ENCODE measurements around the gene PPP1R16B. TPM values are rescaled to one million over a fixed set of nuclear protein-coding genes. Genes with fewer than 3 reads are reported as not detected.
A peak's percentile ranks its signal among the peaks of the same experiment; 100 is the strongest.

The PPP1R16B gene
- polyA plus RNA-seq, 2 of the 4 experiments (the other 2 are of a cell fraction), result 0.17 to 0.31 TPM

DNA sequence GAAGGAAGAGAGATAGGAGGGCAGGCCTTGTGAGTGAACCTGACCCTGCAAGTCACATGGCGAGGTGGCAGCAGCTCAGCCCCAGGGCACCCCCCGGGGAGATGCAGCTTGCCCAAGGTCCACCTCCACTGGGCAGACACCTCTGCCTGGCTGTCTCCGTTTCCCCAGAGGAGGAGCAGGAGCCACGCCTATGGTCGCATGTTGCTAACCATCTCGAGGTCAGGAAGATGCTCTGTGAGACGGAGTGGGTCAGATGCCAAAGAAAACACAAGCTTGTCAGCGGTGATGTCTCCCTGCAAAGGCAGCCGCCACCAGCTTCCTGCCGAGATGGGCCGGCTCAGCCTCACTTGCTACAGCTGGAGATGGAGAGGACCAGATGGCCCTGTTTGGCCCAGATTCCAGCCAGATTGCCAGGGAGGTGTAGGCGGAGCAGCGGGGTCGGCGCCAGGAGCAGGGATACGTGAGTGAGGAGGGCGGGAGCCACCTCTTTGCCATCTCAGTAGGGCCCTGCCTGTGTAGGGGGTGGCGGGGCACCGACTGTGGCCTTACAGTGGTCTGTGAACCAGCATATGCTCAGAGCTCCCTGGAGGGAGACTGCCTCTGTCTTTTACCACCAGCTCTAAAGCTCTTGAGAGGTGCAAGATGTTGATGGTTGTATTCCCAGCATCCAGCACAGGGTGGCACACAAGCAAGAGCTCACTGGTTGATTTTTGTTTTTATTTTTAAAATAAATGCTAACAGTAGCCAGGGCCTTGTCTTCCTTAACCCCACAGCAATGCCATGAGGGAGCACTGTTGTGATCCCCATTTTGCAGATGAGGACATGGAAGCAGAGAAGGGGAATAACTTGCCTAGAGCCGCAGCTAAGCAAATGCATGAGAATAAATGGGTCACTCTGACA is 77.8 kb downstream of the PPP1R16B start:
- Histone ChIP-seq H3K4me2 (0 out of 3 replicates have a peak overlapping the region, but pooled peaks have one; percentile 18), H3K4me1 (peaks cover 10% of the 10 kb centered on the region; the same call in 1 of the 3 replicates), H3K4me3 (no peak overlapping the region), H3K27ac (no peak overlapping the region), H3K9me3 (no peaks in the 10 kb centered on the region)
- ChIA-PET POLR2A (interaction anchor here (0.6 kb wide), 1 partner anchor 10 kb away, joined by 3 read pairs; no protein-coding TSS in a partner anchor), CTCF (interaction anchor here (0.5 to 8.3 kb wide), 7 partner anchors 10 to 239 kb away, joined by 3 to 84 read pairs (median 5); no protein-coding TSS in a partner anchor)
- DNase-seq (ENCODE audit: low read depth in 1 of 2, low spot score in 1 of 2), result no peak
- no peak for TF ChIP-seq SREBF2 (IDR thresholded peaks at IDR 0.05)
- TF ChIP-seq CEBPB (IDR thresholded peaks at IDR 0.05), result no peak
- no peak for TF ChIP-seq CHD2 (IDR thresholded peaks at IDR 0.05; ENCODE audit: low read length, partially characterized antibody)
- TF ChIP-seq RNF2 (IDR thresholded peaks at IDR 0.05; ENCODE audit: borderline replicate concordance, low read depth), result no peak
- no peak for TF ChIP-seq FOSL2 (IDR thresholded peaks at IDR 0.05)
- no peak for TF ChIP-seq FOSL2 (CRISPR knock-in tag; IDR thresholded peaks at IDR 0.05)
- TF ChIP-seq, protein P1, sequence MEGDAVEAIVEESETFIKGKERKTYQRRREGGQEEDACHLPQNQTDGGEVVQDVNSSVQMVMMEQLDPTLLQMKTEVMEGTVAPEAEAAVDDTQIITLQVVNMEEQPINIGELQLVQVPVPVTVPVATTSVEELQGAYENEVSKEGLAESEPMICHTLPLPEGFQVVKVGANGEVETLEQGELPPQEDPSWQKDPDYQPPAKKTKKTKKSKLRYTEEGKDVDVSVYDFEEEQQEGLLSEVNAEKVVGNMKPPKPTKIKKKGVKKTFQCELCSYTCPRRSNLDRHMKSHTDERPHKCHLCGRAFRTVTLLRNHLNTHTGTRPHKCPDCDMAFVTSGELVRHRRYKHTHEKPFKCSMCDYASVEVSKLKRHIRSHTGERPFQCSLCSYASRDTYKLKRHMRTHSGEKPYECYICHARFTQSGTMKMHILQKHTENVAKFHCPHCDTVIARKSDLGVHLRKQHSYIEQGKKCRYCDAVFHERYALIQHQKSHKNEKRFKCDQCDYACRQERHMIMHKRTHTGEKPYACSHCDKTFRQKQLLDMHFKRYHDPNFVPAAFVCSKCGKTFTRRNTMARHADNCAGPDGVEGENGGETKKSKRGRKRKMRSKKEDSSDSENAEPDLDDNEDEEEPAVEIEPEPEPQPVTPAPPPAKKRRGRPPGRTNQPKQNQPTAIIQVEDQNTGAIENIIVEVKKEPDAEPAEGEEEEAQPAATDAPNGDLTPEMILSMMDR (IDR thresholded peaks at IDR 0.05), result no peak
- no peak for TF ChIP-seq HOXA7 (CRISPR knock-in tag; IDR thresholded peaks at IDR 0.05)
- no peak for TF ChIP-seq MAFK (IDR thresholded peaks at IDR 0.05; ENCODE audit: partially characterized antibody)
- TF ChIP-seq, protein P2, sequence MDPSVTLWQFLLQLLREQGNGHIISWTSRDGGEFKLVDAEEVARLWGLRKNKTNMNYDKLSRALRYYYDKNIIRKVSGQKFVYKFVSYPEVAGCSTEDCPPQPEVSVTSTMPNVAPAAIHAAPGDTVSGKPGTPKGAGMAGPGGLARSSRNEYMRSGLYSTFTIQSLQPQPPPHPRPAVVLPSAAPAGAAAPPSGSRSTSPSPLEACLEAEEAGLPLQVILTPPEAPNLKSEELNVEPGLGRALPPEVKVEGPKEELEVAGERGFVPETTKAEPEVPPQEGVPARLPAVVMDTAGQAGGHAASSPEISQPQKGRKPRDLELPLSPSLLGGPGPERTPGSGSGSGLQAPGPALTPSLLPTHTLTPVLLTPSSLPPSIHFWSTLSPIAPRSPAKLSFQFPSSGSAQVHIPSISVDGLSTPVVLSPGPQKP (IDR thresholded peaks at IDR 0.05; ENCODE audit: low read depth, low read length), result no peak
- TF ChIP-seq BHLHE40 (IDR thresholded peaks at IDR 0.05; ENCODE audit: low read depth, low read length), result no peak
- TF ChIP-seq JUNB (IDR thresholded peaks at IDR 0.05), result no peak
- no peak for TF ChIP-seq TP53 (CRISPR knock-in tag; IDR thresholded peaks at IDR 0.05)
- TF ChIP-seq ZFP36 (IDR thresholded peaks at IDR 0.05; ENCODE audit: borderline replicate concordance, partially characterized antibody), result no peak
- TF ChIP-seq, protein P3, sequence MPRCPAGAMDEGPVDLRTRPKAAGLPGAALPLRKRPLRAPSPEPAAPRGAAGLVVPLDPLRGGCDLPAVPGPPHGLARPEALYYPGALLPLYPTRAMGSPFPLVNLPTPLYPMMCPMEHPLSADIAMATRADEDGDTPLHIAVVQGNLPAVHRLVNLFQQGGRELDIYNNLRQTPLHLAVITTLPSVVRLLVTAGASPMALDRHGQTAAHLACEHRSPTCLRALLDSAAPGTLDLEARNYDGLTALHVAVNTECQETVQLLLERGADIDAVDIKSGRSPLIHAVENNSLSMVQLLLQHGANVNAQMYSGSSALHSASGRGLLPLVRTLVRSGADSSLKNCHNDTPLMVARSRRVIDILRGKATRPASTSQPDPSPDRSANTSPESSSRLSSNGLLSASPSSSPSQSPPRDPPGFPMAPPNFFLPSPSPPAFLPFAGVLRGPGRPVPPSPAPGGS (IDR thresholded peaks at IDR 0.05), result no peak
- WGBS (ENCODE audit: missing lambda C conversion rate), result 57% methylated on average over 20 of the region's 20 CpGs
- peak; percentile 35 to 58; a peak in 3 of 6 replicates for ATAC-seq
- no peak for FAIRE-seq

DNA sequence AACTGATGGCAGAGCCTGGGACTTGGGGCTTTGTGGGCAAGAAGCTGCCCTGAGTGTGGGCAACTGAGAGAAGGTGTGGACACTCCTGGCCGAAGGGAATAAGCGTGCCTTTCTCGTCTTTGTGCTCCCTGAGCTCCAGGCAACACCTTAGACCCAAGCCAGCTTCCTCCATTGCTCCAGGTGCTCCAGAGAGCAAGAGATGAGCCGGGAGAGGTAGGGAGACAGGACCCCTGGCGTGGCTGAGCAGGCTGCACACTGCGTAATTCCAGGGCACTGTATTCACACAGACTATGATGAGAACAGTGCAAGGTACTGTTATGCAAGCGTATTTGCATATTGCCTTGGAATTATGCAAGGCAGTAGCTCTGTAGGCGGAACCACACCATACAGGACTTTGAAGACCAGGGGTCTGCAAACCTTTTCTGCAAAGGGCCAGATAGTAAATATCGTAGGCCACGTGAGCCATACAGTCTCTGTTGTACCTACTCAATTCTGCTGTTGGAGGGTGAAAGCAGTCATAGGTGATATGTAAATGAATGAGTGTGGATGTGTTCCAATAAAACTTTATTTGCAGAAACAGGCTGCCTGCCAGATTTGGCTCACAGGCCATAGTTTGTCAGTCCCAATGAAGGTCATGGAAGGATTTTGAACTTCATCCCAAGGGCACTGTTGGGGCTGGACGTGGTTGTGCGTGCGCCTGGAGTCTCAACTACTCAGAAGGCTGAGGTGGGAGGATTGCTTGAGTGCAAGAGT is 78.7 kb downstream of the PPP1R16B start:
- no peak overlapping the region for H3K27ac ChIP-seq
- FAIRE-seq (no peak), ATAC-seq (no peak), DNase-seq (ENCODE audit: low read depth in 1 of 2, low spot score in 1 of 2) (no peak)
- CTCF ChIA-PET, result interaction anchor here (1.3 to 8.3 kb wide), 3 partner anchors 9 to 165 kb away, joined by 3 to 84 read pairs (median 5); no protein-coding TSS in a partner anchor
- TF ChIP-seq FOXS1 (CRISPR knock-in tag; IDR thresholded peaks at IDR 0.05), result no peak
- no peak for TF ChIP-seq ZFP36 (IDR thresholded peaks at IDR 0.05; ENCODE audit: borderline replicate concordance, partially characterized antibody)
- TF ChIP-seq ZC3H11A (IDR thresholded peaks at IDR 0.05), result no peak
- no peak for TF ChIP-seq NFE2L2 (conservative IDR thresholded peaks at IDR 0.05; ENCODE audit: low read length)
- no peak for TF ChIP-seq RFX5 (IDR thresholded peaks at IDR 0.05)
- TF ChIP-seq CBX8 (IDR thresholded peaks at IDR 0.05), result no peak
- no peak for TF ChIP-seq EHF (CRISPR knock-in tag; IDR thresholded peaks at IDR 0.05)
- TF ChIP-seq, protein P1 (IDR thresholded peaks at IDR 0.05), result no peak
- TF ChIP-seq TFCP2L1 (CRISPR knock-in tag; IDR thresholded peaks at IDR 0.05), result no peak
- TF ChIP-seq, protein P4, sequence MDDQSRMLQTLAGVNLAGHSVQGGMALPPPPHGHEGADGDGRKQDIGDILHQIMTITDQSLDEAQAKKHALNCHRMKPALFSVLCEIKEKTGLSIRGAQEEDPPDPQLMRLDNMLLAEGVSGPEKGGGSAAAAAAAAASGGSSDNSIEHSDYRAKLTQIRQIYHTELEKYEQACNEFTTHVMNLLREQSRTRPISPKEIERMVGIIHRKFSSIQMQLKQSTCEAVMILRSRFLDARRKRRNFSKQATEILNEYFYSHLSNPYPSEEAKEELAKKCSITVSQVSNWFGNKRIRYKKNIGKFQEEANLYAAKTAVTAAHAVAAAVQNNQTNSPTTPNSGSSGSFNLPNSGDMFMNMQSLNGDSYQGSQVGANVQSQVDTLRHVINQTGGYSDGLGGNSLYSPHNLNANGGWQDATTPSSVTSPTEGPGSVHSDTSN (IDR thresholded peaks at IDR 0.05), result no peak
- TF ChIP-seq, protein P2 (IDR thresholded peaks at IDR 0.05; ENCODE audit: low read depth, low read length), result no peak
- no peak for TF ChIP-seq ESRRA (IDR thresholded peaks at IDR 0.05; ENCODE audit: borderline replicate concordance, low read length)
- TF ChIP-seq MYC (IDR thresholded peaks at IDR 0.05; ENCODE audit: borderline replicate concordance, low read length), result no peak
- TF ChIP-seq, protein P5, sequence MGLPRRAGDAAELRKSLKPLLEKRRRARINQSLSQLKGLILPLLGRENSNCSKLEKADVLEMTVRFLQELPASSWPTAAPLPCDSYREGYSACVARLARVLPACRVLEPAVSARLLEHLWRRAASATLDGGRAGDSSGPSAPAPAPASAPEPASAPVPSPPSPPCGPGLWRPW (IDR thresholded peaks at IDR 0.05), result no peak
- POLR2A ChIA-PET, result no interaction called here
- no peak overlapping the region for H3K4me2 ChIP-seq
- WGBS (ENCODE audit: missing lambda C conversion rate), result 87% methylated on average over 13 of the region's 13 CpGs
- H3K4me1 ChIP-seq, result peaks cover 10% of the 10 kb centered on the region; the same call in 1 of the 3 replicates
- H3K9me3 ChIP-seq, result no peaks in the 10 kb centered on the region
- no peak overlapping the region for H3K4me3 ChIP-seq

Measured in A549 (cell line).